HG03521 (cell line): ENCODE results near the gene SNX13.

ENCODE experiments used
- ATAC-seq: cut with Tn5 transposase; IDR thresholded peaks from one replicate; pipeline ENCODE4 v1.9.1; 2021; ENCODE audit warnings: mild to moderate bottlenecking, moderate library complexity; ENCODE audit not compliant: unreplicated experiment

The SNX13 gene

GRCh38 chr7:17786314-17786852 is 153.9 kb downstream of the SNX13 start:
- ATAC-seq: no peak

GRCh38 chr7:17782216-17782549 is 158.1 kb downstream of the SNX13 start:
- no peak for ATAC-seq

GRCh38 chr7:17781491-17782215 is 158.6 kb downstream of the SNX13 start:
- ATAC-seq: no peak

GRCh38 chr7:17779381-17779780 is 160.9 kb downstream of the SNX13 start:
- ATAC-seq: no peak

GRCh38 chr7:17774716-17775288 is 165.5 kb downstream of the SNX13 start:
- no peak for ATAC-seq

- ATAC-seq: no peak
These were observed 166.0 kb downstream of the SNX13 start for GRCh38 chr7:17774248-17774647.

- ATAC-seq: no peak
These were observed 167.0 kb downstream of the SNX13 start for GRCh38 chr7:17773289-17773626.

GRCh38 chr7:17772581-17773288 is 167.6 kb downstream of the SNX13 start:
- ATAC-seq: no peak

- ATAC-seq: no peak
These were observed 168.3 kb downstream of the SNX13 start for GRCh38 chr7:17771901-17772408.

GRCh38 chr7:17770710-17771375 is 169.5 kb downstream of the SNX13 start:
- no peak for ATAC-seq

- peak; percentile 64 for ATAC-seq
These were observed 170.4 kb downstream of the SNX13 start for GRCh38 chr7:17769918-17770317.

GRCh38 chr7:17758008-17758407 is 182.3 kb downstream of the SNX13 start:
- ATAC-seq: no peak

GRCh38 chr7:17746020-17746530 is 194.2 kb downstream of the SNX13 start:
- no peak for ATAC-seq

- no peak for ATAC-seq
These were observed 194.7 kb downstream of the SNX13 start for GRCh38 chr7:17745610-17746009.

- ATAC-seq: no peak
These were observed 197.0 kb downstream of the SNX13 start for GRCh38 chr7:17743316-17743715.

- no peak for ATAC-seq
These were observed 198.9 kb downstream of the SNX13 start for GRCh38 chr7:17741426-17741825.
